GM12878 (cell line): ENCODE results near the gene SHISA6.

Experiments used
- BACH1 ChIP-seq: fragments of 450-650 bp; IDR thresholded peaks from 2 replicates; pipeline ENCODE4 v1.6.1; 2017; ENCODE audit warnings: mild to moderate bottlenecking, borderline replicate concordance
- CTCF ChIP-seq, 3 experiments: IDR thresholded peaks in 2 of 3; conservative IDR thresholded peaks in 1 of 3; 2 replicates each; pipeline ENCODE4 v1.5.1; 2011; ENCODE audit warnings: low read depth in 3 of 3, low read length in 3 of 3, mild to moderate bottlenecking in 3 of 3, control low read depth in 2 of 3, moderate library complexity in 2 of 3, inconsistent platforms in 1 of 3, mixed read lengths in 1 of 3; ENCODE audit not compliant: control insufficient read depth in 2 of 3, insufficient read depth in 1 of 3; ENCODE audit errors: extremely low read depth in 1 of 3
- MAX ChIP-seq: IDR thresholded peaks from 2 replicates; pipeline ENCODE4 v1.6.1; 2012; ENCODE audit warnings: low read depth, low read length, improper control_type of control experiment
- POLR2A ChIP-seq: IDR thresholded peaks from 2 replicates; pipeline ENCODE4 v1.6.1; 2011; ENCODE audit warnings: low read depth, mild to moderate bottlenecking, low read length

- TF ChIP-seq BACH1 (no peak), CTCF (IDR thresholded peaks at IDR 0.05 in 2 of 3, conservative IDR thresholded peaks at IDR 0.05 in 1 of 3; ENCODE audit: control insufficient read depth in 2 of 3, extremely low read depth in 1 of 3, insufficient read depth in 1 of 3, low read depth in 3 of 3, low read length in 3 of 3) (no peak), POLR2A (no peak), MAX (no peak)
Measured at GRCh38 chr17:11378506-11378905, 137.5 kb downstream of the SHISA6 start.
